ENCODE data around the gene RTN4.

GRCh38 chr2:55026202-55026601 is 24.0 kb downstream of the RTN4 start:
- TF ChIP-seq POLR2AphosphoS5 (IDR thresholded peaks at IDR 0.05; ENCODE audit: low read depth, low read length) (no peak), REST (IDR thresholded peaks at IDR 0.05; ENCODE audit: insufficient read depth in 1 of 2, low read depth in 2 of 2, low read length in 2 of 2) (no peak)

All from PFSK-1 (cell line).